GM18868 (cell line): ENCODE data around the gene RASA3.
A peak's percentile ranks its signal among the peaks of the same experiment; 100 is the strongest.

Experiments
- ATAC-seq: cut with Tn5 transposase; IDR thresholded peaks from one replicate; pipeline ENCODE4 v1.9.1; 2021; ENCODE audit warnings: mild to moderate bottlenecking, moderate library complexity; ENCODE audit not compliant: unreplicated experiment

RASA3 gene

DNA sequence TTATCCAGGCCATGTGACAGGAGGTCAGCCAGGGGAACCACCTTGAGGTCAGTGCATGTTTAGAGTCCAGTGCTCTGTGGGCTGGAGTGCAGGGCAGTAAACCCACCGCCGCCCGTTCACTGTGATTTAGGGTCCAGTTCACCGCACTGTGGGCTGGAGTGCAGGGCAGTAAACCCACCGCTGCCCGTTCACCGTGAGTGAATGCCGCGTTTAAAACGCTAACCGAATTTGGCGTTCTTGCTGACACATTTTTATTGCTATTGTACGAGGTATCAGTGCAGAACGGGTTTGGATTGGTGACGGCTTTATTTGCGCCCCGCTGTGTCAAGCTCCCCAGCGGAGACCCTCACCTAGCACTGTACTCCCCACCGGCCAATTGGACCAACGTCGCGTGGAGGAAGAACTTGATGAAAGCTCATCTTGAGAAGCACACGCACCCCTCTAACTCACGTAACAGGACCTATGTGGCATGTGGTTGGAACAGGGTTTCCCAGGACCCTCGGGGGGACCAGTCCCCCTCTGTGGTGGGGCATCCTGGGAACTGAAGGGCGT is 186.5 kb downstream of the RASA3 start:
- no peak for ATAC-seq

DNA sequence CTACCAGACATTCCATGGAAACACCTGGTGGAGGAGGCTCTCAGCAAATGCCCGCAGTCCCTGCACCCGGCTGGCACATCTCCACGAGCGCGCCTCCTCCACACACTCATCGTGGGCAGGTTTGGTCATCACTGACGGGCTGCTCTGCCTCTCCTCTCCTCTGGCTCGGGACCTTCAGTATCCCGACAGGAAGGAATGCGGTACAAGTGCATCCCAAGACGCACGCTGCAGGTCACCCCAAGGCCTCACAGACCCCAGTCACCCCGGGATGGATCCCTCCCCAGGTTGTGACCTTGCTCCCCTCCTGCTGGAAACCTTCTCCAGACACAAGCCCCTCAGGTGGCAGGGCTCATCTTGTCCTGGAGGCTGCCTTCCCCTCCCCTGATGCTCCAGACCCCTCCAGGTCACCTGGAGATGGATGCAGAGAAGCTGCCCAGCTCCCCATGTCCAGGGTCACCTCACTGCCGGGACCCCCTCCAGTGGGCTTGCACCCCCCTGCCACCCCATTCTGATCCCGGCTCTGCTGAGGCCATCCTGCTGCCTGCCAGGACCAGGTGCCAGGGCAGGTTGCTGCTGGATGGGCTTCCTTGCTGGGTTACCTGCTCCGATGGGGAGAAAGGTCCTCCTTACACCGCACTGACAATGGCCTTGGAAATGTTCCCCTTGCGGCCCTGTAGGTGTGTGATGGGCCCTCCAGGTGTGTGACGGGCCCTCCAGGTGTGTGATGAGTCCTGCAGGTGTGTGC is 188.4 kb downstream of the RASA3 start:
- no peak for ATAC-seq

DNA sequence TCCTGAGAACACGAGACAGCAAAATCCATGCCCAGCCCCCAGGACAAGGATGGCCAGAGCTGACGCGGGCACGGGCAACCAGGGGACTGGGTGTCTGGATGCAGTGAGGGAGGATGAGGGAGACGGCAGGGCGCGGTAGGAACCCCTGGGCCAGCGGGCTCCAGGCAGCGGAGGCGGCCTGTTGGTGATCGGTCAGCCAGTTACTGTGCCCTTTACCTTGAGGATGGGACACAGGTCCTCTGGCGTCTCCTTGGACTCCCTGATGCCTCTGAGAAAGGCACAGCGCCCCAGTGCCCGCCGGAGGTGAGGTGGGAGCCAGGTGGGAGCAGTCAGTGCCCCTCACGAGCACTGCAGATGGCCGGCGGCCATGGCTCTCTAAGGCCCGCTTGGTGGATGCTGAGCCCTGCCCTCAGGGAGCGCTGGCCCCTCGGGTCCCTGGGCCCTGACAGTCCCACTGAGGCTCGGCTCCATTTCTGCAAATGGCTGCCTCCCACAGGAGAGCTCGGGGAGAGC is 189.8 kb downstream of the RASA3 start:
- ATAC-seq: no peak

DNA sequence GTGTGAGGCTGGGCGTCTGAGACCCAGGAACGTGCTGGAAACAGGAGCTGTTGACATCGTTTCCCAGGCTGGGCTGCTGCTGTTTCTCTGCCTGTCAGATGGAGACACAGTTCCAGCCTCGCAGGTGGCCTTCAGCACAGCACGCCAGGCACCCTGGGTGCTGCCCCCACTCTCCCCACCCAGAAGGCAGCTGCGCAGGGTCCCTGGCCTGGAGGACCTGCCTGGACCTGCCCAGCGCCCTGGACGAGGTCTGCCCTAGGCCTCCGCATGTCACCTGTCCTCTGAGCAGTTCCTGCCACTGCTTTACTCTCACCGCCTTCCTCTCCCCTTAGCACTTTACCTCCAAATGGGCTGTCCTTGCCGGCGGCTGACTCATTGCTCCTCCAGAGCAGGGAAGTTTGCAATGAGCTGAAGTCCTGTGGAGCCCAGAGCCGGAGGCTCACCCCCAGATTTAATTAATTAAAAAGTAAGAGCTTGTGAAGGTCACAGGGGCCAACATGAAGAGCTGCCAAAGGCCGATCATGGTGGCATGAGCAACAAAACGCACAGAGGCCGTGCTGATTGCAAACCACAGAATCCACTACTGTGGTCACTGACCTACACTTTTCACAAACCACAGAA is 190.7 kb downstream of the RASA3 start:
- no peak for ATAC-seq

DNA sequence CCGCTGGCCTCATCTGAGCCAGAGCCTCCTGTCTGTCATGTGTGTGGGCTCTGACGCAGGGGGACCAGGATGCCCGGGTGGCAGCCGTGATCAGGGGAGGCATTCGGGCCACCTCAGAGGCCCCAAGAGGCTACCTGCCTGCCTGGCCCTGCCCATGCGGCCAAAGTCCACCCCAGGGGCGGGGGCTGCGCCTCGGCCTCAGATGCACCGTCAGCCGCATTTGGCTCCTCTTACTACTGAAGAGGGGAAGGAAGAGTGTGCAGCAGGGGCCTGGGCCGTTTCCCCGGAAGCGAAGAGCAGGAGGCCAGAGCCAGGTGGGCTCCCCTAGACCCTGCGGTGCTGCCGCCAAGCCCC is 192.5 kb downstream of the RASA3 start:
- ATAC-seq: no peak

DNA sequence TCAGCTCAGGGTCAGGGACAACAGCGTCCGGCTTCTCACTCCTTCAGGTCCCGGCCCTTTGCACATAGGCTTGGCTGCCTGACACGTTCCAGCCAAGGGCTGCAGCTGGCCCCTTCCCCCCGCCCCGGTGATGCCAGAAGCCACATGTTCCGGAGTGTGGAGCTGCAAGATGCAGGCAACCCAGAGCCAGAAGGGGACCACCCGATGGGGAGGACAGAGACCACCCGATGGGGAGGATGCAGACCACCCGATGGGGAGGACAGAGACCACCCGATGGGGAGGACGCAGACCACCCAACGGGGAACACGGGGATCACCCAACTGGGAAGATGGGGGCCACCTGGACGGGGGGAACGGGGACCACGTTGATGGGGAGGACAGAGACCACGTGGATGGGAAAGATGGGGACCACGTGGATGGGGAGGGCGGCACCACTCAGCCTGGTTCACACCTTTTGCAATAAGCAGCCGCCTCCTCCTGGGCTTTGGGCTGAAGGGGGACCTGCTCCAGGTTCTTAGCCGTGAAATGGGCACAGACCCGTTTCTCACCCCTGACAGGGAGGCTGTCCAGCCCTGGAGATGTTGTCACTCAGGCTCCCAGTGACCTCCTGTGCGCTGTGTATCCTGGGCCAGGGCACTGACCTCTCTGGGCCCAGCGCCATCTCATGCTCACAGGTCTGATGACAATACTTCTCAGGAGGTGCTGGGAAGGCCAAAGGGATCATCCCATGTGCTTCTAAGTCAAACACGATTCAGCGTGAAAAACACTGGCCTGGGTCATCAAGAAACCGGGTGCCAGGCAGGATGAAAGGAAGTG is 193.1 kb downstream of the RASA3 start:
- ATAC-seq: no peak

DNA sequence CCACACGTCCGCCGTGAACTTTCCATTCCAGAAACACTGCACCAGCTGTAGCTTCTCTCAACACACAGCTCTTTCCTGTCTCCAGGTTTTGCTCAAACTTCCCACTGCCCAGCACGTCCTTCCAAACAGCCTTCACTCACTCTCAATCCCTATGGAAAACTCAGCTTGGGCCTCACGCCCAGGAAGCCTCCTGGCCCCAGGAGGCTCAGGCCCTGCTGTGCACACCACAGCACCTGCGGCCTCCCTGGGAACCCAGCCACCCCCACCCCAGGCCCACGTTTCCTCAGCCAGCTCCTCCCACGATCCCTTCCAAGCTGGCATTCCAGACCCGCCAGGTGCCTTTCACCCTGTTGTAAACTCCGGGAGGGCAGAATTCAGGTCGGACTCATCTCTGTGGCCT is 193.7 kb downstream of the RASA3 start:
- ATAC-seq: no peak

DNA sequence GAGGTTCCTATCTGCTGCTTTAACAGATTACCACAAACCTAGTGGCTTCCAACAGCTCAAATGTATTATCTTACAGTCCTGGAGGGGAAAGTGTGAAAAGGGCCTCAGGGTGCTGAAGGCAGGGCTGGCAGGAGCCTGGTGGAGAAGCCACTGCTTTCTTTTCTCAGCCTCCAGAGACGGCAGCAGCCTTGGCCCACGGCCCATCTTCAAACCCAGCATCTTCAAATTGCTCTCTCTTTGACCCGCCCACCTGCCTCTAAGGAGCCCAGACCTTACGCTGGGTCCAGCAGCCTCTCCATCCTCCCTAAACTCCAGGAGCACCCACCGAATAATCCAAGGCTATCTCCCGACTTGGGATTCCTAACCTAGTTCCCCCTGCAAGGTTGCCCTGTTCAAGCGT is 194.2 kb downstream of the RASA3 start:
- no peak for ATAC-seq

DNA sequence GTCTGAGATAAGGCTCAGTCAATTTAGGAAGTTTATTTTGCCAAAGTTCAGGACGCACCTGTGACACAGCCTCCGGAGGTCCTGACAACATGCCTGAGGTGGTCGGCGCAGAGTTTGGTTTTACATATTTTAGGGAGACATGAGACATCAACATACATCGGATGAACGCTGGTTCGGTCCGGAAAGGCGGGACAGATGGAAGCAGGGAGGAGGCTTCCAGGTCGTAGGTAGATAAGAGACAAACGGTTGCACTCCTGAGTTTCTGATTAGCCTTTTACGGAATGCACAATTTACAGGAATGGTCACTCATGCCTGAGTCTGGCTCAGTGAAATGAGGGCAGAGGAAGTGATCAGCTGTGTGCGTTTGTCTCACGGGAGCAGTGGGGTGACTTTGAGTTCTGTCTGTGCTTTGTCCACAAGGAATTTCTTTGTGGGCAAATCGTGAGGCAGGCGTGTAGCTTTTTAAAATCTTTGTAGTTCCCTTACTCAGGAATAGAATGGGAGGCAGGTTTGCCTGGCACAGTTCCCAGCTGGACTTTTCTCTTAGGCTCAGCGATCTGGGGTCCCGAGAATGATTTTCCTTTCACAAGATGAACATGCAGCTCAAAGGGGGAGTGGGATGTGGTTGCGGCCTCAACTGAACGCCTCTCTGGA is 194.8 kb downstream of the RASA3 start:
- ATAC-seq: no peak

DNA sequence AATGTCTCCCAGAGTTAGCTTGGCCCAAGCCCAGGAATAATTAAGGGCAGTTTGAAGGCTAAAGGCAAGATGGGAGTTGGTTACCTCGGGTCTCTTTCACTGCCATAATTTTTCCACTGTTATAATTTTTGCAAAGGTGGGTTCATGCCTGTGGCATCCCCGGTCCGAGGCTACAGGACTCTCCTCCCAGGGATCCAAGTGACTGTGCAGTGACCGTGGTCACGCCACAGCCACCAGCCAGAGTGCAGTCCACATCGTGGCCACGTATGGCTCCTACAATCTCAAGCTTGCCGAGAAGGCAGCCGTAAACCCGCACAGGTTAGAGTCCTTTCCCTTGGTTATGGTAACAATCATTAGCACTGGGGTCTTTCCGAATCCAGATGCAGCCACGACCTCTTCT is 195.3 kb downstream of the RASA3 start:
- ATAC-seq: no peak

DNA sequence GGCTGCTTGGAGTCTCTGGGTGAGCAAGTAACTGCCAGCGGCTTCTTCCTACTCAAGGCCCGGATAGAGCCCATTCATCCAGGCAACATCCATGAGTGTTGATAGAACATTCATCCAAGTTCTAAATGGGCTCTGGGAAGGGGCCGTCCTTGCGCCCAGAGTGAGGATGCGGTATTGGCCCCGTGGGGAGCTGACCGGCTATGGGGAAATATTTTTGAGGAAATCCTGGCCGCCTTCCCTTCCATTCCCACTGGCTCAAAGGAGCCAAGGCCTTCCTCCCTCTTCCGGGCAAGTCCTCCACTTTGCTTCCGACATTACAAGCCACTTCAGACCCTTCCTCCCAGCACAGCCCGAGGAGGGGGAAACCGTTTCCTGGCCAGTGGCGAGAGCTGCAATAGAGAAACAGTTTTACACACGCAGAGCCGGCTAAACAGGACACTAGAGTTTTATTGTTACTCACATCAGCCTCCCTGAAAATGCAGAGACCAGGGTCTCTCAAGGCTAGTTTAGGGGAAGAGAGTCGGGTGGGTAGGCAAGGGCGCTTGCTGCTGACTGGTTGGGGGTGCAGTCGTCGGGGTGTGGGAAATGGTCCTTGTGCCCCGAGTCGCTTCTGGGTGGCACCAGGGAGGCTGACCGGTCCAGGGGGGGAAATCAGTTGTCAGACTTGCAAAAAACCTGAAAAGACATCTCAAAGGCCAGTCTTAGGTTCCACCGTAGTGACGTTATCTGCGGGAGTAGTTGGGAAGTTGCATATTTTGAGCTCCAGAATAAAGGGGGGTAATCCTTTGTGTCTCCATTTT is 196.1 kb downstream of the RASA3 start:
- ATAC-seq: no peak

DNA sequence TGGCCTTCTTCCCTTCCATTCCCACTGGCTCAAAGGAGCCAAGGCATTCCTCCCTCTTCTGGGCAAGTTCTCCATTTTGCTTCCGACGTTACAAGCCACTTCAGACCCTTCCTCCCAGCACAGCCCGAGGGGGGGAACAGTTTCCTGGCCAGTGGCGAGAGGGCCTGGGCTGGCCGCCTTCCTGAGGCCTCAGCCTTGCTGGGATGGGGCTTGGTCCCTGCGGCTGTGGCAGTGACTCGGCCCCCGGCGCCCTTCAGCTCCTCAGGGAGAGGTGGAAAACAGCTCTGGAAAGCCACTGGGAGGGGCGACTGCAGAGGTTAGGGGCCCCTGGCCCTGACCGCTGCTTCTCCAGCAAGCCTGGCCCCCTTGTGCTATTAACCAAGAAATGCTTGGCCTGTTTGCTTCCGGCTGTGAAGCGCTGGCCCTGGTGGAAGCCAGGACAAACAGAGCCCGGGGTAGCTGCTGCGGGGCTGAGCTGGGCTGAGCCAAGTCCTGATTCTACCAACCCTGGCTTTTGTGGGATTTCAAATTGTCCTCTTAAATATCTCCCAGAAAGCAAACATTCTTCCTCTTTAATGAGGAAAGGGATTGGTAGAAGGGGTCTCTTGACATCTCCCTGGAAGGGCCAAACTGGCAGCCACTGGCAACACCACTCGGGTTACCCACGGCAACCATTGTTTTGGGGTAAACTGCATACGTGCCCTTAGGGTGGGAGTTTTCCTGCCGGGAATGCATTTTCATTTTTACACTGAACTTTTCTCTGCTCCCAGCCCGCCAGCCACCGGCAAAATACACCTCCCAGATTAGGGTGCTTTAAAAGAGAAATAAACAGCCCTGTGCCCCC is 197.2 kb downstream of the RASA3 start:
- ATAC-seq: no peak

DNA sequence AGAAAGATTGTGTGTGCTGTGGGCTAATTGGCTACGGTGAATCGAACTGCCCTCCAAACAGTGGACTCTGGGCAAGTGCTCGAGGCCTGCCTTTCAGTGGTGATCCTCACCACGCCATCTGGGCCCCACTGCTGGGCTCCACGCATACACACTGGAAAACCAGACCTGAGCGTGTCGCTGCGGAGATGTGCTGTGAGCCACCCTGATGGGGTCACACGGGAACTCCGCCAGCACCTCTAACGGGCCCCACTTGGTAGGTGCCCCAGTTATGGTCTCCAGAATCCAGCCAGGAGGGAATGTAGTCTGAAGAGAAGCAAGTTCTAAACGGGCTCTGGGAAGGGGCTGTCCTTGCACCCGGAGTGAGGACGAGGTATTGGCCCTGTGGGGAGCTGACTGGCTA is 197.8 kb downstream of the RASA3 start:
- no peak for ATAC-seq

DNA sequence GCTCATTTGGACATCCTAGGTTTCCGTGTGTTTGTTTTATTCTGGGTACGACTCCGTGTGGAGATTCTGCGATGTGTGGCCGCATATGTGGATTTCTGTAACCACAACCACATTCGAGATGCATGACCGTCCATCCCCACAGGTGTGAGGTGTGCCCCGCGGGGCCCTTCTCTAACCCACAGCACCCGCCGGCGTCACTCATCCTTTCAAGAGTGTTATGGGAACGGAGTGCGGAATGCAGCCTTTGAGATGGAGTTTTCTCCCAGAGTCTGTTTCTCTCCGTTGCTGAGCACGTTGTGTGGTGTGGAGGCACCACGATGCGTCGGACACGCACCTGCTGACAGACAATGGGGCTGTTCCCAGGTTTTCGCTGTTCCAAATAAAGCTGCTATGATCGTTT is 198.5 kb downstream of the RASA3 start:
- no peak for ATAC-seq

DNA sequence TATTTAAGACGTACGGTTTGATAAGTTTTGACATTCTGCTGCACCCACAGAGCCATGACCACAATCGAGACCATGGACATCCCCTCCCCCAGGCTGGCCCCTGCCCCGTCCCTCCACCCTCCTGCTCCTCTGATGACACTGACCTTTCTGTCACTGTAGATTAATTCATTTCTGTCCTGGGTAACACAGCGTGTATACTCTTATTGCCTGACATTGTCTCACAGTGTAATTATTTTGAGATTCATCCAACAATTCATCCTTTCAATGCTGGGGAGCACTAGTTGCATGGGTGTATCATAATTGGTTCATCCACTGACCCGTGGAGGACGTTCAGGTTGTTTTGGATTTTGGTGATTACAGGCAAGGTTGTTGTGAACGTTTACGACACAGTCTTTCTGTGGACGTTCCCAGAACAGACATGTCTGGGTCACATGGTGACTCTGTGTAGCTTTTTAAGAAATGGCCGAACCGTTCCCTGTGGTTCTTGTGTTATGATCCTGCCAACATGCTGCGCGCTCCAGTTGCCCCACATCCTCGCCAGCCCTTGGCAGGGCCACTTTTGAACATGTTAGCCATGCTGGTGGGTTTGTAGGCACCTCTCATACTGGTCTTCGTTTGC is 200.5 kb downstream of the RASA3 start:
- ATAC-seq: no peak

DNA sequence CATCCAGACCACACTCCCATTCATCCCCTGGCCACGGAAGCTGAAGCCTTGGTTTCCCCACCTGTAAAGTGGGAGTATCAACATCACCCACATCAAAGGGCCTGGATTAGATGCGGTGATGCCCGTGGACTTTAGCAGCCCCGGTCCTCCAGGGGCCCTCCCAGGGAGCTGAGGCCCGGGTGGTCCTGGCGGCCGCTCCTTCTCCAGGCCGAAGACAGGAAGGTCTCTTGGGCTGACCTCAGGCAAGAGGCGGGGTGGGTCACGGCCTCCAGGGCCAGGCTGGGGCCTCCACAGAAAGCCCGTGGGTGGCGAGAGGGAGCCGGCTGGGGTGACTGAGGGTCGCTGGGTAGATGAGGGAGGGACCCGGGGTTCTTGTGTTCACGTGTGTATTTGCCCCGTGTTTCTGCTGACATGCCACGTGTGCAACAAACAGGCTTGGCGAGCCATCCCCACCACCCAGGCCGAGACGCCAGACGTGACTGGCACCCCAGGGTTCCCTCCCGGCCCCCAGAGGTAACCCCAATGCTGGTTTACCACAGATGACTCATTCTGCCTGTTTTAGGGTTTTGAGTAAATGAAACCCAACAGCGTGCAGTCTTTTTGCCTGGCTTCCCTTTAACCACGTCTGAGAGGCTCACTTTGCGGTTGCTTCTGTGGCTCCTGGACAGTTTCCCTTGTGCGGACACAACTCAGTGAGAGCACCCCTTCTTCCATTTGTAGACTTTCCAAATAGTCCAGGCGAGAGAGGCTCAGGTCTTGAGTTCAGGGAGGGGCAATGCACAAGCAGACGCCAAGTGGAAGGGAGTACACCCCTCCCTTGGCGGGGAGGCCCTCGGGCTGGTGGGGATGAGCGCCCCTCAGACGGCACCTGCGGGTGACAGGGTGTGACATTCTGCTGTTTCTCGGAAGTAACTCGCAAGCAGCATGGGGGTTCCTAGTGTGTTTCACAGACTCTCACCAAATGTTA is 201.5 kb downstream of the RASA3 start:
- peak; percentile 52 for ATAC-seq
